Fibroblast of peridontal ligament (primary cell): ENCODE measurements around the gene BTBD18.
A peak's percentile ranks its signal among the peaks of the same experiment; 100 is the strongest.
"Not testable (repeated sequence)": the region's sequence is repeated elsewhere in the genome, so short reads cannot be mapped to it uniquely, and the experiment has no call there.

Source experiments
- DNase-seq: peaks from one replicate; pipeline ENCODE4 v3.0.0-alpha.2; 2010; ENCODE audit errors: extremely low read depth

Gene BTBD18

GRCh38 chr11:57732661-57733060 lies 19.0 kb downstream of the BTBD18 start:
- no peak for DNase-seq

GRCh38 chr11:57729479-57729878 lies 22.1 kb downstream of the BTBD18 start:
- DNase-seq: no peak

- DNase-seq: no peak
Observed at GRCh38 chr11:57728829-57729228, 22.8 kb downstream of the BTBD18 start.

- DNase-seq: no peak
Observed at GRCh38 chr11:57727185-57727584, 24.4 kb downstream of the BTBD18 start.

GRCh38 chr11:57716726-57717125 lies 34.9 kb downstream of the BTBD18 start:
- not testable (repeated sequence) for DNase-seq

- no peak for DNase-seq
Observed at GRCh38 chr11:57713835-57714234, 37.8 kb downstream of the BTBD18 start.

- DNase-seq: peak; percentile 100
Observed at GRCh38 chr11:57712256-57713150, 39.1 kb downstream of the BTBD18 start, which contains the start of gene TMX2. TSS of gene TMX2 (plus strand) at chr11:57712593. CDS start at chr11:57712619, 26 bp downstream.

- peak; percentile 64 for DNase-seq
Observed at GRCh38 chr11:57711414-57712255, 40.0 kb downstream of the BTBD18 start, which contains the start of gene MED19. TSS of gene MED19 (minus strand) at chr11:57712215. CDS start at chr11:57712179, 36 bp downstream.

GRCh38 chr11:57709802-57710367 lies 41.7 kb downstream of the BTBD18 start:
- DNase-seq: no peak

GRCh38 chr11:57705432-57705831 lies 46.2 kb downstream of the BTBD18 start:
- not testable (repeated sequence) for DNase-seq

- DNase-seq: no peak
Observed at GRCh38 chr11:57704932-57705331, 46.7 kb downstream of the BTBD18 start.

- peak; percentile 29 for DNase-seq
Observed at GRCh38 chr11:57703341-57703740, 48.3 kb downstream of the BTBD18 start.

GRCh38 chr11:57700425-57700824 lies 51.2 kb downstream of the BTBD18 start:
- no peak for DNase-seq

GRCh38 chr11:57699813-57700212 lies 51.8 kb downstream of the BTBD18 start:
- DNase-seq: no peak

- DNase-seq: no peak
Observed at GRCh38 chr11:57698843-57699365, 52.7 kb downstream of the BTBD18 start.
